HG02571 (cell line): ENCODE measurements around the gene MSRB1.
"Not testable (repeated sequence)": the region's sequence is repeated elsewhere in the genome, so short reads cannot be mapped to it uniquely, and the experiment has no call there.

Experiments
- ATAC-seq: cut with Tn5 transposase; IDR thresholded peaks from one replicate; pipeline ENCODE4 v1.9.1; 2021; ENCODE audit warnings: mild to moderate bottlenecking, moderate library complexity; ENCODE audit not compliant: unreplicated experiment

The MSRB1 gene

DNA sequence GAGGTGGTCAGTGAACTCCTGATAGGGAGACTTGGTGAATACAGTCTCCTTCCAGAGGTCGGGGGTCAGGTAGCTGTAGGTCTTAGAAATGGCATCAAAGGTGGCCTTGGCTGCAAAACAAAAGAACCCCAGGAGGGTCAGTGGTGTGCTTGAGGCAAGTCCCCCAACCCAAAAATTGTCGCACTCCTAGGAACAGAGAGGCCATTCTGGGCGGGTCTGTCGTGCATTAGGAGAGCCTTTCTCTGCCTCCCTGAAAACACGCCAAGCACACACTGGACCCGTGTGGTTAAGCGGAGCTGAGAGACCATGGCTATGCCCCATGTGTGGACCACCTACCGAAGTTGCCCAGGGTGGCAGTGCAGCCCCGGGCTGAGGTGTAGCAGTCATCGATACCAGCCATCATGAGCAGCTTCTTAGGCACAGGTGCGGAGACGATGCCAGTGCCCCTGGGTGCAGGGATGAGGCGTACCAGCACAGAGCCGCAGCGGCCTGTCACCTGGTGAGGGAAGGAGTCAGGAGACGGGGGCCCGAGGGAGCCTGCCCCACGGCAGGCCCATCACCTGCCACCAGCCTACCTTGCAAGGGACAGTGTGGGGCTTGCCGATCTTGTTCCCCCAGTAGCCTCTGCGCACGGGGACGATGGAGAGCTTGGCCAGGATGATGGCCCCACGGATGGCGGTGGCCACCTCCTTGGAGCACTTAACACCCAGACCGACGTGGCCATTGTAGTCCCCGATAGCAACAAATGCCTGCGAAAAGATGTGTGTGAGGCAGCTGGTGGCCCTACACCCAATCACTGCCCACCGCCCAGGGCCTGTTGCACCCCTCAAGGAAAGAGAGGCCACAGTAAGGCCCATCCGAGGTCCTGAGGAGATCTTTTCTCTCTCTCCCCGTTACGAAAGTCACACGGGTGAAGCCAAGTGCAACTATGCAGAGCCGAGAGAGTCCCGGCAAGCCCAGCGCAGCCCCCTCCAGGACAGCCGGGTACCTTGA lies 19.5 kb upstream of the MSRB1 start:
- not testable (repeated sequence) for ATAC-seq

- no peak for ATAC-seq
Measured at GRCh38 chr16:1961651-1962067, 18.7 kb upstream of the MSRB1 start.

- ATAC-seq: no peak
Measured at GRCh38 chr16:1960665-1961630, 17.9 kb upstream of the MSRB1 start.

- peak; percentile 59 for ATAC-seq
Measured at GRCh38 chr16:1959269-1960039, 16.5 kb upstream of the MSRB1 start, which contains the start of gene NDUFB10. TSS of gene NDUFB10 (plus strand) at chr16:1959538. CDS start at chr16:1959625, 87 bp downstream.

DNA sequence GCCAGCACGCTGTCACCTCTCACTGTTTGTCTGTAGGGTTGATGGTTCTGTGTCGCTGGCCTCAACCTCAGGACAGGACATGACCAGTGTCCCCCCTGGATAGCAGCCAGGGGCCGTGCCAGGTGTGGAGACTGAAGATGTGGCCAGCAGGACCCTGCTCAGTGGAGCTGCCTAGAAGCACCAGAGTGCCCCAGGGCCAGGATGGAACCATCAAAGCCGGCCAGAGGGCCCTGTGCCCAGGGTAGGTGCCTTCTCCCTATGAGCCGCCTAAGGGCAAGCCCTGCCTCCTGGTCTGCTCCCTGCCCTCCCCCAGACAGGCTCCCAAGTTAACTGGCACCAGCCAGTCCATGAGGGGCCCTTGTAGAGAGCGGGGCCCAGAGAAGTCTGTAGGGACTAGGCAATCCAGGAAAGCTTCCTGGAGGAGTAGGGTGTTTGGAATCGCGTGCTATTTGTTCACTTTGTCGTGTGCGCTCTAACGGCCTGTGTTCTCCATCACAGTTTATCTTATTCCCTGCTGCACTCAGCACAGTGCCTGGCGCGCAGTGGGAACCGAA lies 15.8 kb upstream of the MSRB1 start:
- no peak for ATAC-seq

- not testable (repeated sequence) for ATAC-seq
Measured at GRCh38 chr16:1958143-1958491, 15.1 kb upstream of the MSRB1 start.

- not testable (repeated sequence) for ATAC-seq
Measured at GRCh38 chr16:1957434-1958142, 14.6 kb upstream of the MSRB1 start.

- no peak for ATAC-seq
Measured at GRCh38 chr16:1953734-1954133, 10.7 kb upstream of the MSRB1 start.

GRCh38 chr16:1950559-1950958 lies 7.6 kb upstream of the MSRB1 start:
- ATAC-seq: no peak

DNA sequence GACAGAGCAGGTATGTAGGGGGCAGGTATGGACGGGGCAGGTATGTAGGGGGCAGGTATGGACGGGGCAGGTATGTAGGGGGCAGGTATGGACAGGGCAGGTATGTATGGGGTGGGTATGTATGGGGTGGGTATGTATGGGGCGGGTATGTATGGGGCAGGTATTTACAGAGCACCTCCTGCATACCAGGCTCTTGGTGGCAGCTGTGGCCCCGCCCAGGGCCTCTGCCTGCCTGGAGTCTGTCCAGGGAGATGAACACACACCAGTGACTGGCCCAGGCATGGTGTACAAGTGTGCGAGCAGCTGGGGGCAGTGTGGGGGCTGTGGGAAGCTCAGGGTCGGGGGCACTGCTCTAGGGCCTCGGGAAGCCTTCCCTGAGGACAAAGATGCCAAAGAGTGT lies 7.0 kb upstream of the MSRB1 start:
- no peak for ATAC-seq

DNA sequence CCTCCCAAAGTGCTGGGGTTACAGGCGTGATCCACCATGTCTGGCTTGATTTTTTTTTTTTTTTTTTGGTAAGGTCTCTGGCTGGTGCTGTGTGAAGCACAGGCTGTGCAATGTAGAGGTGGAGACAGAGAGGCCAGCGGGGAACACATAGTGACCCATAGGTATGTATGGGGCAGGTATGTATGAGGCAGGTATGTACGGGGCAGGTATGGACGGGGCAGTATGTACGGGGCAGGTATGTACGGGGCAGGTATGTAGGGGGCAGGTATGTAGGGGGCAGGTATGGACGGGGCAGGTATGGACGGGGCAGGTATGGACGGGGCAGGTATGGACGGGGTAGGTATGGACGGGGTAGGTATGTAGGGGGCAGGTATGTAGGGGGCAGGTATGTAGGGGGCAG lies 6.5 kb upstream of the MSRB1 start:
- ATAC-seq: no peak

GRCh38 chr16:1947369-1947670 lies 4.3 kb upstream of the MSRB1 start:
- no peak for ATAC-seq

DNA sequence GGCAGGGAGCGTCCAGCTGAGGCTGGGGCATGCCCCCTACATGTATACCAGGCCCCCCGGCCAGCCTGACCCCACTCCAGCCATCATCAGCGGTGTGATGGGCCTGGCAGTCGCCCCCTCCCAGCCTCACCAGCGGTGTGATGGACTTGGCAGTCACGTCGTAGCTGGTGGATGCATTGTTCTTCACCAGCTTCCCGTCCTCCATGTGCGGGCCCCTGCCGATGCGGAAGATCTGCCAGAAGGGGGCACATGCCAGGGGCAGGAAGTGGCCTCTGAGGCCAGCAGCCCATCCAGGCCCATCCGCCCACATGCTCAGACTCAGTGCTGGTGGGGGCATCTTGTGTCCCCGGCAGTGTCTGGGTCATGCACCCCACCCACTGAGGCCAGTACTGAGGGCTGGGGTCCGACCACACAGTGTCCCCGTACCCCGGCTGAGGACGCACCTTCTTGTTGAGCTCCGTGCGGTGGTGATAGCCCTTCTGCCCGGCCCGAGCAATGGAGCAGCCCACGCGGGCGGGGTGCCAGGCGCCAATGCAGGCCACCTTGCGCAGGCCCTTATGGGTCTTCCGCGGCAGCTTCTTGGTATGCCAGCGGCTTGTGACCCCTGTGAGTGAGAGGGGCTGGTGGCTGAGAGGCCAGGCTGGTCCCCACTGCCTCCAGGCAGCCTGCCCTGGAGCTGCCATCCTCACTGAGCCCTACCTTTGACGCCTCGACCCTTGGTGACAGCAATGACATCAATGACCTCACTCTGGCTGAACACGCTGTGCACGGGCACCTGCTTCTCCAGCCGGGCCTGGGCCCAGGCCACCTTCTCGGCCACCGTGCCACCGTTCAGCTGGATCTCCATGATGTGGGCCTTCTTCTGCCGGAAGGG lies 3.7 kb upstream of the MSRB1 start:
- no peak for ATAC-seq

GRCh38 chr16:1945559-1946391 lies 2.8 kb upstream of the MSRB1 start:
- no peak for ATAC-seq

GRCh38 chr16:1944612-1945199 lies 1.7 kb upstream of the MSRB1 start:
- no peak for ATAC-seq

- ATAC-seq: no peak
Measured at GRCh38 chr16:1942047-1942809, 771 bp downstream of the MSRB1 start.
